GM19372 (cell line): ENCODE measurements around the gene SLC17A9.

Experiments used
- ATAC-seq: cut with Tn5 transposase; IDR thresholded peaks from one replicate; pipeline ENCODE4 v1.9.1; 2021; ENCODE audit warnings: mild to moderate bottlenecking, low read depth, moderate library complexity; ENCODE audit not compliant: unreplicated experiment

SLC17A9 gene

GRCh38 chr20:62952373-62952967 is at the start of gene SLC17A9:
SLC17A9 (plus strand) TSS chr20:62952709; CDS start chr20:62952831, 122 bp downstream.
- ATAC-seq: peak; percentile 49

- ATAC-seq: no peak
These were observed 49.4 kb upstream of the SLC17A9 start for GRCh38 chr20:62902926-62903615.

- no peak for ATAC-seq
These were observed 46.9 kb upstream of the SLC17A9 start for GRCh38 chr20:62905536-62906117.

GRCh38 chr20:62906209-62906608 is 46.3 kb upstream of the SLC17A9 start:
- ATAC-seq: no peak

GRCh38 chr20:62906647-62907375 is 45.7 kb upstream of the SLC17A9 start:
- no peak for ATAC-seq

- no peak for ATAC-seq
These were observed 44.9 kb upstream of the SLC17A9 start for GRCh38 chr20:62907384-62908317.

GRCh38 chr20:62908971-62909791 is 43.3 kb upstream of the SLC17A9 start:
- ATAC-seq: no peak

- ATAC-seq: no peak
These were observed 42.2 kb upstream of the SLC17A9 start for GRCh38 chr20:62910217-62910766.

GRCh38 chr20:62910777-62911497 is 41.6 kb upstream of the SLC17A9 start:
- no peak for ATAC-seq

- ATAC-seq: no peak
These were observed 40.7 kb upstream of the SLC17A9 start for GRCh38 chr20:62911701-62912280.

GRCh38 chr20:62913043-62913630 is 39.4 kb upstream of the SLC17A9 start:
- ATAC-seq: no peak

- no peak for ATAC-seq
These were observed 38.1 kb upstream of the SLC17A9 start for GRCh38 chr20:62914436-62914835.

GRCh38 chr20:62914970-62915457 is 37.5 kb upstream of the SLC17A9 start:
- ATAC-seq: no peak

- no peak for ATAC-seq
These were observed 35.6 kb upstream of the SLC17A9 start for GRCh38 chr20:62916703-62917476.

GRCh38 chr20:62917720-62918119 is 34.8 kb upstream of the SLC17A9 start:
- ATAC-seq: no peak

GRCh38 chr20:62918147-62918546 is 34.4 kb upstream of the SLC17A9 start:
- no peak for ATAC-seq

GRCh38 chr20:62918831-62919230 is 33.7 kb upstream of the SLC17A9 start:
- no peak for ATAC-seq
